ENCODE results near the gene SEC14L1.
"Not testable (repeated sequence)": the region's sequence is repeated elsewhere in the genome, so short reads cannot be mapped to it uniquely, and the experiment has no call there.

GRCh38 chr17:77137886-77138285 is 2.9 kb upstream of the SEC14L1 start:
- not testable (repeated sequence) for TF ChIP-seq ZNF791, CTCF, ZNF521 (tag by site-specific recombination; IDR thresholded peaks at IDR 0.05)
- TF ChIP-seq, protein P1, sequence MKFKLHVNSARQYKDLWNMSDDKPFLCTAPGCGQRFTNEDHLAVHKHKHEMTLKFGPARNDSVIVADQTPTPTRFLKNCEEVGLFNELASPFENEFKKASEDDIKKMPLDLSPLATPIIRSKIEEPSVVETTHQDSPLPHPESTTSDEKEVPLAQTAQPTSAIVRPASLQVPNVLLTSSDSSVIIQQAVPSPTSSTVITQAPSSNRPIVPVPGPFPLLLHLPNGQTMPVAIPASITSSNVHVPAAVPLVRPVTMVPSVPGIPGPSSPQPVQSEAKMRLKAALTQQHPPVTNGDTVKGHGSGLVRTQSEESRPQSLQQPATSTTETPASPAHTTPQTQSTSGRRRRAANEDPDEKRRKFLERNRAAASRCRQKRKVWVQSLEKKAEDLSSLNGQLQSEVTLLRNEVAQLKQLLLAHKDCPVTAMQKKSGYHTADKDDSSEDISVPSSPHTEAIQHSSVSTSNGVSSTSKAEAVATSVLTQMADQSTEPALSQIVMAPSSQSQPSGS (tag by site-specific recombination; IDR thresholded peaks at IDR 0.05; ENCODE audit: low read depth), result not testable (repeated sequence)
